SK-N-MC (cell line): ENCODE results near the gene P4HA3.

Source experiments
- DNase-seq: peaks from one replicate; pipeline ENCODE4 v3.0.0-alpha.2; 2011; ENCODE audit warnings: low read depth, low spot score
- H3K27ac ChIP-seq: fragments of 200-600 bp; sonication (generic); 2 replicates; pipeline ENCODE4 v1.5.1; 2016; ENCODE audit warnings: mixed run types
- H3K36me3 ChIP-seq: fragments of 200-600 bp; sonication (generic); 2 replicates; pipeline ENCODE4 v1.6.1; 2017; ENCODE audit warnings: antibody characterized with exemption, low read length, mixed read lengths; ENCODE audit not compliant: insufficient read depth
- H3K4me3 ChIP-seq: fragments of 200-600 bp; sonication (generic); 2 replicates; pipeline ENCODE4 v1.5.1; 2016
- H3K9ac ChIP-seq: fragments of 200-600 bp; sonication (generic); 2 replicates; pipeline ENCODE4 v1.8.0; 2017; ENCODE audit warnings: mixed run types, mixed read lengths; ENCODE audit not compliant: insufficient read length
- H3K9me3 ChIP-seq: fragments of 200-600 bp; sonication (generic); 2 replicates; pipeline ENCODE4 v1.6.1; 2017; ENCODE audit warnings: low read depth, mild to moderate bottlenecking, antibody characterized with exemption, low read length, moderate library complexity, mixed read lengths
- EZH2 ChIP-seq: fragments of 200-600 bp; sonication (generic); IDR thresholded peaks from one replicate; pipeline ENCODE4 v1.6.1; 2017; ENCODE audit warnings: antibody characterized with exemption
- FOXP2 ChIP-seq: optimal IDR thresholded peaks from 2 replicates; pipeline ENCODE3; 2011; ENCODE audit warnings: mild to moderate bottlenecking, moderate library complexity; ENCODE audit not compliant: insufficient read depth; ENCODE audit errors: extremely low read length, control extremely low read depth
- POLR2AphosphoS5 ChIP-seq: IDR thresholded peaks from 2 replicates; pipeline ENCODE4 v1.6.1; 2012; ENCODE audit warnings: mild to moderate bottlenecking, low read depth, low read length, borderline replicate concordance

Gene P4HA3

GRCh38 chr11:74235121-74235520 is 76.3 kb downstream of the P4HA3 start:
- Histone ChIP-seq H3K36me3 (peaks cover 60% of the 10 kb centered on the region), H3K9ac (no peak overlapping the region), H3K4me3 (no peak overlapping the region), H3K27ac (no peak overlapping the region), H3K9me3 (no peaks in the 10 kb centered on the region)
- TF ChIP-seq FOXP2: no peak
- no peak for TF ChIP-seq POLR2AphosphoS5
- TF ChIP-seq EZH2: no peak
- no peak for DNase-seq

- Histone ChIP-seq H3K4me3 (no peak overlapping the region), H3K36me3 (peaks cover 54% of the 10 kb centered on the region), H3K27ac (no peak overlapping the region), H3K9me3 (no peaks in the 10 kb centered on the region), H3K9ac (no peak overlapping the region)
- TF ChIP-seq POLR2AphosphoS5: no peak
- no peak for TF ChIP-seq FOXP2
- TF ChIP-seq EZH2: no peak
- DNase-seq: no peak
Measured at GRCh38 chr11:74233683-74234082, 77.8 kb downstream of the P4HA3 start.

- Histone ChIP-seq H3K9me3 (no peaks in the 10 kb centered on the region), H3K27ac (no peak overlapping the region), H3K4me3 (no peak overlapping the region), H3K36me3 (peaks cover 44% of the 10 kb centered on the region), H3K9ac (no peak overlapping the region)
- no peak for TF ChIP-seq POLR2AphosphoS5
- no peak for TF ChIP-seq FOXP2
- no peak for DNase-seq
Measured at GRCh38 chr11:74232311-74232950, 79.0 kb downstream of the P4HA3 start.

GRCh38 chr11:74226907-74227306 is 84.5 kb downstream of the P4HA3 start:
- H3K9ac ChIP-seq: no peak overlapping the region
- H3K36me3 ChIP-seq: peaks cover 19% of the 10 kb centered on the region
- no peaks in the 10 kb centered on the region for H3K9me3 ChIP-seq
- H3K4me3 ChIP-seq: no peak overlapping the region
- H3K27ac ChIP-seq: no peak overlapping the region
- DNase-seq: no peak
- TF ChIP-seq EZH2: no peak

- H3K27ac ChIP-seq: no peak overlapping the region
- H3K9me3 ChIP-seq: no peaks in the 10 kb centered on the region
- TF ChIP-seq EZH2 (no peak), FOXP2 (no peak), POLR2AphosphoS5 (no peak)
- peaks cover 8% of the 10 kb centered on the region; the same call in 1 of the 2 replicates for H3K36me3 ChIP-seq
- DNase-seq: no peak
- H3K4me3 ChIP-seq: no peak overlapping the region
- H3K9ac ChIP-seq: no peak overlapping the region
Measured at GRCh38 chr11:74225565-74225964, 85.9 kb downstream of the P4HA3 start.

DNA sequence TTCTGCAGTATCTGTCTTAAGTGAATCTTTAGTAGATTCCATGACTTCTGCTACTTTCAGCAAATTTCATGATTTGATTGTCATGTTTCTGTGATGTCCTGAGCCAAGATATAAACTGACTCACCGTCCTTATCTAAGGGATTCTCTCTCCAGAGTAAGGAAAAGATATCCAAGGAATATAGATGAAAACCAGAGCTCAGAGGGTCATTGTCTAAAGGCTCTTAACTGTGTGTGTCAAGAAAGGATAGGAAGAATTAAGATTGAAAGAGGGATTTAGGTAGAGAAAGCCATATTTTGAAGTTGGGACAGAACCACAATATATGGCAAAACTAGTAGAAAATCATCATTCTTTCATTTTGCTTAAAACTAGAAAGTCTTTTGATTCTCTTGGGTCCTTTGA is 89.6 kb downstream of the P4HA3 start:
- no peaks in the 10 kb centered on the region for H3K9me3 ChIP-seq
- no peaks in the 10 kb centered on the region; the same call in 1 of the 2 replicates for H3K36me3 ChIP-seq

DNA sequence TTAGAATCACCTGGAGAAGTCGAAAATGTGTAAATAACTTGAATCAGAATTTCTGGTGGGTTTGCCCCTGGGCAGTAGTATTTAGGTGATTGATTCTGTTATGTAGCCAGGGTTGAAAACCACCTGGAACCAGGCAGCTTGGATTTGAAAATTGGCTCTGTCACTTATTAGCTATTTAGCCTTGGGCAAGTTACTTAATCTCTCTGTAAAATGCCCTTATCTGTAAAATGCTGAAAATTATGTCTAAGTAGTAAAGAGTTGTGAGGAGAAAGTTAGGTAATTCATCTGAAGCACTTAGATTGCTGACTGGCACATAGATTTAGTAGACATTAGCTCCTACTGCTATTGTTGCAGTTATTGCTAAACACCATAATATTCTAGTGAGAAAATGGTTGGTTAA is 91.1 kb downstream of the P4HA3 start:
- TF ChIP-seq FOXP2 (no peak), POLR2AphosphoS5 (no peak), EZH2 (no peak)
- DNase-seq: peak; percentile 12
- no peaks in the 10 kb centered on the region; the same call in 1 of the 2 replicates for H3K36me3 ChIP-seq

More for the DNA sequence above, 89.6 kb downstream of the P4HA3 start:
- H3K4me3 ChIP-seq: no peak overlapping the region
- TF ChIP-seq FOXP2: no peak
- no peak for TF ChIP-seq POLR2AphosphoS5
- DNase-seq: no peak
- H3K27ac ChIP-seq: no peak overlapping the region
- no peak overlapping the region for H3K9ac ChIP-seq

More for the DNA sequence above, 91.1 kb downstream of the P4HA3 start:
- Histone ChIP-seq H3K27ac (peak overlapping the region; percentile 10; the same call in 1 of the 2 replicates), H3K9me3 (no peaks in the 10 kb centered on the region), H3K9ac (no peak overlapping the region), H3K4me3 (no peak overlapping the region)
